Measurements from ENCODE around the gene BEAN1.
"Not testable (repeated sequence)": the region's sequence is repeated elsewhere in the genome, so short reads cannot be mapped to it uniquely, and the experiment has no call there.

Gene BEAN1

DNA sequence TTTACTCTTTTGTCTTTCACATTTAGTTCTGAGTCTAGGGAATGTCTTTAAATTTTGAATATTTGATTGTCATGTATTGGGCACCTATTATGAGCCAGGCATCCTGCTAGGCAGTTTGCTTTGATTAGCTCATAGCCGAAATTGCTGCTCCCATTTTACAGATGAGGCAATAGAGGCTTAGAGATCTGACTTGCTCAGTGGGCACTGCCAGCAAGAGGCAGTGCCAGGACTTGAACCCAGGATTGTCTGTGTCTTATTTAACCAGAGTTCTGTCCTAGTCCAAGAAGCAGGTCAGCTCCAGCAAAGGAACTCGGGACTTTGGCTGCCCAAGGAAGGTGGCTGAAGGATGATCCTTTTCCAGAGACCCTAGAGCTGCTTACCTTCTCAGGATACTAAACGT lies 24.5 kb downstream of the BEAN1 start:
- no peak for ATAC-seq
- TF ChIP-seq SNAI2 (CRISPR knock-in tag; IDR thresholded peaks at IDR 0.05) (no peak), GLIS3 (CRISPR knock-in tag; IDR thresholded peaks at IDR 0.05) (no peak), ZC3H10 (CRISPR knock-in tag; IDR thresholded peaks at IDR 0.05) (no peak), TCF4 (CRISPR knock-in tag; IDR thresholded peaks at IDR 0.05; ENCODE audit: borderline replicate concordance) (no peak), ESRRG (CRISPR knock-in tag; IDR thresholded peaks at IDR 0.05) (no peak), ZNF565 (CRISPR knock-in tag; conservative IDR thresholded peaks at IDR 0.05; ENCODE audit: low read depth) (no peak), RARB (CRISPR knock-in tag; IDR thresholded peaks at IDR 0.05) (no peak), BACH2 (CRISPR knock-in tag; IDR thresholded peaks at IDR 0.05; ENCODE audit: borderline replicate concordance) (no peak), ZNF70 (CRISPR knock-in tag; IDR thresholded peaks at IDR 0.05) (no peak)
- TF ChIP-seq, protein P1, sequence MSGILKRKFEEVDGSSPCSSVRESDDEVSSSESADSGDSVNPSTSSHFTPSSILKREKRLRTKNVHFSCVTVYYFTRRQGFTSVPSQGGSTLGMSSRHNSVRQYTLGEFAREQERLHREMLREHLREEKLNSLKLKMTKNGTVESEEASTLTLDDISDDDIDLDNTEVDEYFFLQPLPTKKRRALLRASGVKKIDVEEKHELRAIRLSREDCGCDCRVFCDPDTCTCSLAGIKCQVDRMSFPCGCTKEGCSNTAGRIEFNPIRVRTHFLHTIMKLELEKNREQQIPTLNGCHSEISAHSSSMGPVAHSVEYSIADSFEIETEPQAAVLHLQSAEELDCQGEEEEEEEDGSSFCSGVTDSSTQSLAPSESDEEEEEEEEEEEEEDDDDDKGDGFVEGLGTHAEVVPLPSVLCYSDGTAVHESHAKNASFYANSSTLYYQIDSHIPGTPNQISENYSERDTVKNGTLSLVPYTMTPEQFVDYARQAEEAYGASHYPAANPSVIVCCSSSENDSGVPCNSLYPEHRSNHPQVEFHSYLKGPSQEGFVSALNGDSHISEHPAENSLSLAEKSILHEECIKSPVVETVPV (CRISPR knock-in tag; IDR thresholded peaks at IDR 0.05), result no peak
- TF ChIP-seq, protein P2, sequence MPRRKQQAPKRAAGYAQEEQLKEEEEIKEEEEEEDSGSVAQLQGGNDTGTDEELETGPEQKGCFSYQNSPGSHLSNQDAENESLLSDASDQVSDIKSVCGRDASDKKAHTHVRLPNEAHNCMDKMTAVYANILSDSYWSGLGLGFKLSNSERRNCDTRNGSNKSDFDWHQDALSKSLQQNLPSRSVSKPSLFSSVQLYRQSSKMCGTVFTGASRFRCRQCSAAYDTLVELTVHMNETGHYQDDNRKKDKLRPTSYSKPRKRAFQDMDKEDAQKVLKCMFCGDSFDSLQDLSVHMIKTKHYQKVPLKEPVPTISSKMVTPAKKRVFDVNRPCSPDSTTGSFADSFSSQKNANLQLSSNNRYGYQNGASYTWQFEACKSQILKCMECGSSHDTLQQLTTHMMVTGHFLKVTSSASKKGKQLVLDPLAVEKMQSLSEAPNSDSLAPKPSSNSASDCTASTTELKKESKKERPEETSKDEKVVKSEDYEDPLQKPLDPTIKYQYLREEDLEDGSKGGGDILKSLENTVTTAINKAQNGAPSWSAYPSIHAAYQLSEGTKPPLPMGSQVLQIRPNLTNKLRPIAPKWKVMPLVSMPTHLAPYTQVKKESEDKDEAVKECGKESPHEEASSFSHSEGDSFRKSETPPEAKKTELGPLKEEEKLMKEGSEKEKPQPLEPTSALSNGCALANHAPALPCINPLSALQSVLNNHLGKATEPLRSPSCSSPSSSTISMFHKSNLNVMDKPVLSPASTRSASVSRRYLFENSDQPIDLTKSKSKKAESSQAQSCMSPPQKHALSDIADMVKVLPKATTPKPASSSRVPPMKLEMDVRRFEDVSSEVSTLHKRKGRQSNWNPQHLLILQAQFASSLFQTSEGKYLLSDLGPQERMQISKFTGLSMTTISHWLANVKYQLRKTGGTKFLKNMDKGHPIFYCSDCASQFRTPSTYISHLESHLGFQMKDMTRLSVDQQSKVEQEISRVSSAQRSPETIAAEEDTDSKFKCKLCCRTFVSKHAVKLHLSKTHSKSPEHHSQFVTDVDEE (CRISPR knock-in tag; IDR thresholded peaks at IDR 0.05), result no peak
- TF ChIP-seq, protein P3, sequence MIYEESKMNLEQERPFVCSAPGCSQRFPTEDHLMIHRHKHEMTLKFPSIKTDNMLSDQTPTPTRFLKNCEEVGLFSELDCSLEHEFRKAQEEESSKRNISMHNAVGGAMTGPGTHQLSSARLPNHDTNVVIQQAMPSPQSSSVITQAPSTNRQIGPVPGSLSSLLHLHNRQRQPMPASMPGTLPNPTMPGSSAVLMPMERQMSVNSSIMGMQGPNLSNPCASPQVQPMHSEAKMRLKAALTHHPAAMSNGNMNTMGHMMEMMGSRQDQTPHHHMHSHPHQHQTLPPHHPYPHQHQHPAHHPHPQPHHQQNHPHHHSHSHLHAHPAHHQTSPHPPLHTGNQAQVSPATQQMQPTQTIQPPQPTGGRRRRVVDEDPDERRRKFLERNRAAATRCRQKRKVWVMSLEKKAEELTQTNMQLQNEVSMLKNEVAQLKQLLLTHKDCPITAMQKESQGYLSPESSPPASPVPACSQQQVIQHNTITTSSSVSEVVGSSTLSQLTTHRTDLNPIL (CRISPR knock-in tag; IDR thresholded peaks at IDR 0.05; ENCODE audit: low read depth), result no peak
- TF ChIP-seq, protein P4, sequence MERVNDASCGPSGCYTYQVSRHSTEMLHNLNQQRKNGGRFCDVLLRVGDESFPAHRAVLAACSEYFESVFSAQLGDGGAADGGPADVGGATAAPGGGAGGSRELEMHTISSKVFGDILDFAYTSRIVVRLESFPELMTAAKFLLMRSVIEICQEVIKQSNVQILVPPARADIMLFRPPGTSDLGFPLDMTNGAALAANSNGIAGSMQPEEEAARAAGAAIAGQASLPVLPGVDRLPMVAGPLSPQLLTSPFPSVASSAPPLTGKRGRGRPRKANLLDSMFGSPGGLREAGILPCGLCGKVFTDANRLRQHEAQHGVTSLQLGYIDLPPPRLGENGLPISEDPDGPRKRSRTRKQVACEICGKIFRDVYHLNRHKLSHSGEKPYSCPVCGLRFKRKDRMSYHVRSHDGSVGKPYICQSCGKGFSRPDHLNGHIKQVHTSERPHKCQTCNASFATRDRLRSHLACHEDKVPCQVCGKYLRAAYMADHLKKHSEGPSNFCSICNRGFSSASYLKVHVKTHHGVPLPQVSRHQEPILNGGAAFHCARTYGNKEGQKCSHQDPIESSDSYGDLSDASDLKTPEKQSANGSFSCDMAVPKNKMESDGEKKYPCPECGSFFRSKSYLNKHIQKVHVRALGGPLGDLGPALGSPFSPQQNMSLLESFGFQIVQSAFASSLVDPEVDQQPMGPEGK (CRISPR knock-in tag; IDR thresholded peaks at IDR 0.05; ENCODE audit: borderline replicate concordance), result no peak

DNA sequence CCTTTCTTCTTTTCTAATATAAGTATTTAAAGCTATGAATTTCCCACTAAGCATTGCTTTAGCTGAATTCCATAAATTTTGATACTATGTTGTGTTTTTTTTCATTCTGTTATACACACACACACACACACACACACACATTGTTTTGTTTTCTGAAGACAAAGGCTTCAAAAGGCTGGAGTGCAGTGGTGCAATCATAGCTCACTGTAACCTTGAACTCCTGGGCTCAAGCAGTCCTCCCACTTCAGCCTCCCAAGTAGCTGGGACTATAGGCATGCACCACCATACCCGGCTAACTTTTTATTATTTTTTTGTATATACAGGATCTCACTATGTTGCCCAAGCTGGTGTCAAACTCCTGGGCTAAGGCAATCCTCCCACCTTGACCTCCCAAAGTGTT lies 26.1 kb downstream of the BEAN1 start:
- not testable (repeated sequence) for ATAC-seq

DNA sequence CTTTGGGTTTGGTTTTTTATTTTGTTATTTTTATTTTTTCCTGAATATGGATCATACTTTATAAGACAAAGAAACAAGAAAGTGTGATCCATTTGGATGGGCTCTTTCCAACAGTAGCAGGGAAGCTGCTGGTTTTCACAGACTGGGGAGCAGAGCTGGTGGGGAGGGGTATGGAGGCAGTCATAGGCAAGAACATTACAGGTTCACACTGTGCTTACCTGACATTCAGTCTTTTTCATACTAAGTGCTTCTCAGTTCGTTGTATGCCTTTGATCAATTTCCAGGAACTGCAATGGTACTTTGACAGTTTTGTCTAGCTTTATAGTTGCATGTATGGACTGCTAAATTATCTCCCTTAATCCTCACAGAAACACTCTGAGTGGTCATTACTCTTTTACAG lies 27.7 kb downstream of the BEAN1 start:
- no peak for ATAC-seq

More for the DNA sequence above, 27.7 kb downstream of the BEAN1 start:
- TF ChIP-seq CSDC2 (CRISPR knock-in tag; IDR thresholded peaks at IDR 0.05) (no peak), ZC3H10 (CRISPR knock-in tag; IDR thresholded peaks at IDR 0.05) (no peak), RARB (CRISPR knock-in tag; IDR thresholded peaks at IDR 0.05) (no peak), OSR1 (CRISPR knock-in tag; IDR thresholded peaks at IDR 0.05) (no peak), TOX (CRISPR knock-in tag; IDR thresholded peaks at IDR 0.05; ENCODE audit: borderline replicate concordance) (no peak), ZNF70 (CRISPR knock-in tag; IDR thresholded peaks at IDR 0.05) (no peak), PPARA (CRISPR knock-in tag; IDR thresholded peaks at IDR 0.05; ENCODE audit: borderline replicate concordance) (no peak), BACH2 (CRISPR knock-in tag; IDR thresholded peaks at IDR 0.05; ENCODE audit: borderline replicate concordance) (no peak)
- TF ChIP-seq, protein P4 (CRISPR knock-in tag; IDR thresholded peaks at IDR 0.05; ENCODE audit: borderline replicate concordance), result no peak
- TF ChIP-seq, protein P3 (CRISPR knock-in tag; IDR thresholded peaks at IDR 0.05; ENCODE audit: low read depth), result no peak
- TF ChIP-seq, protein P5, sequence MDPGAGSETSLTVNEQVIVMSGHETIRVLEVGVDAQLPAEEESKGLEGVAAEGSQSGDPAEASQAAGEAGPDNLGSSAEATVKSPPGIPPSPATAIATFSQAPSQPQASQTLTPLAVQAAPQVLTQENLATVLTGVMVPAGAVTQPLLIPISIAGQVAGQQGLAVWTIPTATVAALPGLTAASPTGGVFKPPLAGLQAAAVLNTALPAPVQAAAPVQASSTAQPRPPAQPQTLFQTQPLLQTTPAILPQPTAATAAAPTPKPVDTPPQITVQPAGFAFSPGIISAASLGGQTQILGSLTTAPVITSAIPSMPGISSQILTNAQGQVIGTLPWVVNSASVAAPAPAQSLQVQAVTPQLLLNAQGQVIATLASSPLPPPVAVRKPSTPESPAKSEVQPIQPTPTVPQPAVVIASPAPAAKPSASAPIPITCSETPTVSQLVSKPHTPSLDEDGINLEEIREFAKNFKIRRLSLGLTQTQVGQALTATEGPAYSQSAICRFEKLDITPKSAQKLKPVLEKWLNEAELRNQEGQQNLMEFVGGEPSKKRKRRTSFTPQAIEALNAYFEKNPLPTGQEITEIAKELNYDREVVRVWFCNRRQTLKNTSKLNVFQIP (CRISPR knock-in tag; IDR thresholded peaks at IDR 0.05; ENCODE audit: borderline replicate concordance, low read depth), result no peak

Data from SK-N-SH treated with all-trans-retinoic acid at 6 μM for 48 hours (cell line).